HepG2 (cell line): ENCODE data around the gene OXLD1. TPM values are rescaled to one million over a fixed set of nuclear protein-coding genes. Genes with fewer than 3 reads are reported as not detected.

ENCODE experiments used
- ARID2 ChIP-seq: sonication (generic); formaldehyde crosslinking; IDR thresholded peaks from 2 replicates; pipeline ENCODE4 v1.8.1; 2022; ENCODE audit warnings: mild to moderate bottlenecking, missing genetic modification reagents, borderline replicate concordance
- FOXM1 ChIP-seq: sonication (generic); formaldehyde crosslinking; IDR thresholded peaks from 2 replicates; pipeline ENCODE4 v1.5.0; 2020; ENCODE audit warnings: missing genetic modification reagents
- FOXO1 ChIP-seq: sonication (generic); formaldehyde crosslinking; IDR thresholded peaks from 2 replicates; pipeline ENCODE4 v1.4.0; 2020; ENCODE audit warnings: missing genetic modification reagents
- JUN ChIP-seq: sonication (generic); formaldehyde crosslinking; IDR thresholded peaks from 2 replicates; pipeline ENCODE4 v1.4.0; 2020; ENCODE audit warnings: mild to moderate bottlenecking, missing genetic modification reagents
- MAFK ChIP-seq, 2 experiments: IDR thresholded peaks in 1 of 2; conservative IDR thresholded peaks in 1 of 2; 2 replicates each; pipeline ENCODE4 v1.6.1; 2011; ENCODE audit warnings: improper control_type of control experiment in 2 of 2, low read length in 2 of 2
- MIXL1 ChIP-seq: IDR thresholded peaks from 2 replicates; pipeline ENCODE4 v1.6.1; 2016
- PAWR ChIP-seq: sonication (generic); formaldehyde crosslinking; IDR thresholded peaks from 2 replicates; pipeline ENCODE4 v1.4.0; 2020; ENCODE audit warnings: missing genetic modification reagents, mild to moderate bottlenecking, borderline replicate concordance
- RAD51 ChIP-seq: fragments of 450-650 bp; IDR thresholded peaks from 2 replicates; pipeline ENCODE4 v1.6.1; 2016; ENCODE audit warnings: borderline replicate concordance
- RFX3 ChIP-seq: IDR thresholded peaks from 2 replicates; pipeline ENCODE4 v1.6.1; 2016; ENCODE audit warnings: missing biosample characterization, missing genetic modification reagents
- XRCC5 ChIP-seq: fragments of 200-400 bp; formaldehyde crosslinking; optimal IDR thresholded peaks from 2 replicates; pipeline ENCODE3; 2017; ENCODE audit warnings: mild to moderate bottlenecking, low read length
- ZEB1 ChIP-seq: IDR thresholded peaks from 2 replicates; pipeline ENCODE4 v1.6.1; 2012; ENCODE audit warnings: mild to moderate bottlenecking, low read depth, inconsistent platforms; ENCODE audit not compliant: insufficient replicate concordance
- ZFY ChIP-seq: sonication (generic); formaldehyde crosslinking; IDR thresholded peaks from 2 replicates; pipeline ENCODE4 v1.4.0; 2020; ENCODE audit warnings: missing genetic modification reagents
- ZNF558 ChIP-seq: sonication (generic); formaldehyde crosslinking; IDR thresholded peaks from 2 replicates; pipeline ENCODE4 v1.9.0; 2022; ENCODE audit warnings: mild to moderate bottlenecking, missing genetic modification reagents, borderline replicate concordance
- ZNF577 ChIP-seq: sonication (generic); formaldehyde crosslinking; IDR thresholded peaks from 2 replicates; pipeline ENCODE4 v1.4.0; 2020; ENCODE audit warnings: mild to moderate bottlenecking, low read depth, missing genetic modification reagents, borderline replicate concordance
- ZNF703 ChIP-seq: sonication (generic); formaldehyde crosslinking; IDR thresholded peaks from 2 replicates; pipeline ENCODE4 v1.5.1; 2020; ENCODE audit warnings: missing genetic modification reagents, mild to moderate bottlenecking, moderate library complexity, borderline replicate concordance
- polyA plus RNA-seq, 8 experiments: library from polyadenylated mRNA; depleted of rRNA in 3 of 8; stranded (reverse) in 7 of 8; unstranded in 1 of 8; fragments of >200 nt; fragmentation: Illumina TruSeq in 4 of 8; extraction: Trizol in 4 of 8; gene quantifications; 2 replicates each; pipeline versions ENCODE4 v1.2.1 to v1.2.3, GENCODE V29; 2011 to 2016; ENCODE audit warnings: low read depth in 4 of 8, missing spikeins in 1 of 8, mixed read lengths in 1 of 8; ENCODE audit not compliant: insufficient read depth in 1 of 8
- total RNA-seq, 5 experiments: library from RNA; depleted of rRNA; stranded (reverse); fragments of >200 nt; fragmentation: Illumina TruSeq; extraction: Trizol; gene quantifications; 2 replicates each; pipeline ENCODE4 v1.2.3, GENCODE V29; 2016; ENCODE audit warnings: low read depth in 1 of 5
- TF ChIP-seq, protein P1 (sequence below), 2 experiments: sonication (generic) in 1 of 2; formaldehyde crosslinking in 1 of 2; IDR thresholded peaks; 2 replicates each; pipeline versions ENCODE4 v1.4.0 to v1.6.1; 2018 to 2020; ENCODE audit warnings: missing genetic modification reagents in 2 of 2, borderline replicate concordance in 1 of 2, low read depth in 1 of 2, mild to moderate bottlenecking in 1 of 2, missing biosample characterization in 1 of 2
- TF ChIP-seq, protein P2 (sequence below): sonication (generic); formaldehyde crosslinking; IDR thresholded peaks from 2 replicates; pipeline ENCODE4 v1.4.0; 2020; ENCODE audit warnings: missing genetic modification reagents
- TF ChIP-seq, protein P3 (sequence below): sonication (generic); formaldehyde crosslinking; IDR thresholded peaks from 2 replicates; pipeline ENCODE4 v1.8.0; 2022; ENCODE audit warnings: missing genetic modification reagents, low read depth, mild to moderate bottlenecking, borderline replicate concordance
- TF ChIP-seq, protein P4 (sequence below): sonication (generic); formaldehyde crosslinking; IDR thresholded peaks from 2 replicates; pipeline ENCODE4 v1.5.0; 2020; ENCODE audit warnings: missing genetic modification reagents, mild to moderate bottlenecking, borderline replicate concordance
- TF ChIP-seq, protein P5 (sequence below): sonication (generic); formaldehyde crosslinking; IDR thresholded peaks from 2 replicates; pipeline ENCODE4 v1.8.0; 2022; ENCODE audit warnings: mild to moderate bottlenecking, missing genetic modification reagents, borderline replicate concordance
- TF ChIP-seq, protein P6 (sequence below): fragments of 450-650 bp; IDR thresholded peaks from 2 replicates; pipeline ENCODE4 v1.6.1; 2016

Gene OXLD1
- total and polyA plus RNA-seq, 2 of the 13 experiments (the other 11 are each of a cell fraction or from before 2014, with no cell fraction given), result 27.1 to 37.5 TPM

DNA sequence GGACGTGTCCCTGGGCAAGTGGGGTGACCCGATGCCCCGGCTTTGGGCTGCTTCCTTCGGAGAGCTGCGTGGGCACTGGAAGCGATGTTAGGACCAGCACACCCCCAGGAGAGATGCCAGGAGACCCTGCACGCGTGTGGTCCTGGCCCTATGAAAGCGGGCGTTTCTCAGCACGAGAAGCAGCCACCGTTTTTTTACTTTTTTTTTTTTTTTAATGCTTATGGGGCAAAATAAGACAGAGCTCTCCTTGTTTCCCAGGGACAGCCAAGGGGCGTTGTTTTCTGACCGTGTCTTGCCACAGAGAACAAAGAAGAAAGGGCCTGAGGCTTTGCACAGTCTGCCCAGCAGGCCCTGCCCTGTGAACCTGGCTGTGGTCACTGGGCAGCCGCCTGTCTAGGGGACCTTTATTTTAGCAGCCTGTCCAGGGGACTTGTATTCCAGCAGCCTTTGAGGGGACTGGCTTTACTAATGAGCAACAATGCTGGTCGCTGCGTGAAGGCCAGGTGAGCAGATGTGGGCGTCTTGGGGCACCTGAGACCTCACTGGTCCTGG is 46.7 kb upstream of the OXLD1 start (continued):
- TF ChIP-seq, protein P1, sequence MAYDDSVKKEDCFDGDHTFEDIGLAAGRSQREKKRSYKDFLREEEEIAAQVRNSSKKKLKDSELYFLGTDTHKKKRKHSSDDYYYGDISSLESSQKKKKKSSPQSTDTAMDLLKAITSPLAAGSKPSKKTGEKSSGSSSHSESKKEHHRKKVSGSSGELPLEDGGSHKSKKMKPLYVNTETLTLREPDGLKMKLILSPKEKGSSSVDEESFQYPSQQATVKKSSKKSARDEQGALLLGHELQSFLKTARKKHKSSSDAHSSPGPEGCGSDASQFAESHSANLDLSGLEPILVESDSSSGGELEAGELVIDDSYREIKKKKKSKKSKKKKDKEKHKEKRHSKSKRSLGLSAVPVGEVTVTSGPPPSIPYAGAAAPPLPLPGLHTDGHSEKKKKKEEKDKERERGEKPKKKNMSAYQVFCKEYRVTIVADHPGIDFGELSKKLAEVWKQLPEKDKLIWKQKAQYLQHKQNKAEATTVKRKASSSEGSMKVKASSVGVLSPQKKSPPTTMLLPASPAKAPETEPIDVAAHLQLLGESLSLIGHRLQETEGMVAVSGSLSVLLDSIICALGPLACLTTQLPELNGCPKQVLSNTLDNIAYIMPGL (CRISPR knock-in tag; IDR thresholded peaks at IDR 0.05; ENCODE audit: borderline replicate concordance in 1 of 2, low read depth in 1 of 2), result no peak
- TF ChIP-seq ZNF703 (no peak), PAWR (CRISPR knock-in tag) (no peak), XRCC5 (peak; percentile 13), JUN (CRISPR knock-in tag) (no peak), FOXM1 (no peak), ARID2 (CRISPR knock-in tag) (no peak), RFX3 (CRISPR knock-in tag) (no peak), MIXL1 (CRISPR knock-in tag) (0 out of 2 replicates have a peak, but pooled peaks have one; percentile 5), ZNF577 (CRISPR knock-in tag) (no peak), FOXO1 (CRISPR knock-in tag) (0 out of 2 replicates have a peak, but pooled peaks have one; percentile 9), ZNF558 (no peak), RAD51 (no peak), ZEB1 (peak; percentile 34), MAFK (conservative IDR thresholded peaks at IDR 0.05 in 1 of 2, IDR thresholded peaks at IDR 0.05 in 1 of 2; ENCODE audit: low read length in 2 of 2) (peak; percentile 35 to 38; a peak in 2 of 4 replicates), ZFY (CRISPR knock-in tag) (no peak)
- TF ChIP-seq, protein P2, sequence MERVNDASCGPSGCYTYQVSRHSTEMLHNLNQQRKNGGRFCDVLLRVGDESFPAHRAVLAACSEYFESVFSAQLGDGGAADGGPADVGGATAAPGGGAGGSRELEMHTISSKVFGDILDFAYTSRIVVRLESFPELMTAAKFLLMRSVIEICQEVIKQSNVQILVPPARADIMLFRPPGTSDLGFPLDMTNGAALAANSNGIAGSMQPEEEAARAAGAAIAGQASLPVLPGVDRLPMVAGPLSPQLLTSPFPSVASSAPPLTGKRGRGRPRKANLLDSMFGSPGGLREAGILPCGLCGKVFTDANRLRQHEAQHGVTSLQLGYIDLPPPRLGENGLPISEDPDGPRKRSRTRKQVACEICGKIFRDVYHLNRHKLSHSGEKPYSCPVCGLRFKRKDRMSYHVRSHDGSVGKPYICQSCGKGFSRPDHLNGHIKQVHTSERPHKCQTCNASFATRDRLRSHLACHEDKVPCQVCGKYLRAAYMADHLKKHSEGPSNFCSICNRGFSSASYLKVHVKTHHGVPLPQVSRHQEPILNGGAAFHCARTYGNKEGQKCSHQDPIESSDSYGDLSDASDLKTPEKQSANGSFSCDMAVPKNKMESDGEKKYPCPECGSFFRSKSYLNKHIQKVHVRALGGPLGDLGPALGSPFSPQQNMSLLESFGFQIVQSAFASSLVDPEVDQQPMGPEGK (CRISPR knock-in tag), result peak; percentile 12; the same call in 1 of the 2 replicates
- TF ChIP-seq, protein P3, sequence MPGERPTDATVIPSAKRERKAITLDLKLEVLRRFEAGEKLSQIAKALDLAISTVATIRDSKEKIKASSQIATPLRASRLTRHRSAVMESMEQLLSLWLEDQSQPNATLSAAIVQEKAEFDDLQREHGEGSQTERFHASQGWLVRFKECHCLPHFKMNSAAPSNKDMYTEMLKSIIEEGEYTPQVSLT, result no peak
- TF ChIP-seq, protein P4, sequence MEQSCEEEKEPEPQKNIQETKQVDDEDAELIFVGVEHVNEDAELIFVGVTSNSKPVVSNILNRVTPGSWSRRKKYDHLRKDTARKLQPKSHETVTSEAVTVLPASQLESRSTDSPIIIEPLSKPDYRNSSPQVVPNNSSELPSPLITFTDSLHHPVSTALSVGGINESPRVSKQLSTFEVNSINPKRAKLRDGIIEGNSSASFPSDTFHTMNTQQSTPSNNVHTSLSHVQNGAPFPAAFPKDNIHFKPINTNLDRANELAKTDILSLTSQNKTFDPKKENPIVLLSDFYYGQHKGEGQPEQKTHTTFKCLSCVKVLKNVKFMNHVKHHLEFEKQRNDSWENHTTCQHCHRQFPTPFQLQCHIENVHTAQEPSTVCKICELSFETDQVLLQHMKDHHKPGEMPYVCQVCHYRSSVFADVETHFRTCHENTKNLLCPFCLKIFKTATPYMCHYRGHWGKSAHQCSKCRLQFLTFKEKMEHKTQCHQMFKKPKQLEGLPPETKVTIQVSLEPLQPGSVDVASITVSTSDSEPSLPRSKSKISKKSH, result 0 out of 2 replicates have a peak, but pooled peaks have one; percentile 4
- TF ChIP-seq, protein P5, sequence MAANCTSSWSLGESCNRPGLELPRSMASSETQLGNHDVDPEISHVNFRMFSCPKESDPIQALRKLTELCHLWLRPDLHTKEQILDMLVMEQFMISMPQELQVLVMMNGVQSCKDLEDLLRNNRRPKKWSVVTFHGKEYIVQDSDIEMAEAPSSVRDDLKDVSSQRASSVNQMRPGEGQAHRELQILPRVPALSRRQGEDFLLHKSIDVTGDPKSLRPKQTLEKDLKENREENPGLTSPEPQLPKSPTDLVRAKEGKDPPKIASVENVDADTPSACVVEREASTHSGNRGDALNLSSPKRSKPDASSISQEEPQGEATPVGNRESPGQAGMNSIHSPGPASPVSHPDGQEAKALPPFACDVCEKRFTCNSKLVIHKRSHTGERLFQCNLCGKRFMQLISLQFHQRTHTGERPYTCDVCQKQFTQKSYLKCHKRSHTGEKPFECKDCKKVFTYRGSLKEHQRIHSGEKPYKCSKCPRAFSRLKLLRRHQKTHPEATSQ (CRISPR knock-in tag), result 0 out of 2 replicates have a peak, but pooled peaks have one; percentile 44
- TF ChIP-seq, protein P6, sequence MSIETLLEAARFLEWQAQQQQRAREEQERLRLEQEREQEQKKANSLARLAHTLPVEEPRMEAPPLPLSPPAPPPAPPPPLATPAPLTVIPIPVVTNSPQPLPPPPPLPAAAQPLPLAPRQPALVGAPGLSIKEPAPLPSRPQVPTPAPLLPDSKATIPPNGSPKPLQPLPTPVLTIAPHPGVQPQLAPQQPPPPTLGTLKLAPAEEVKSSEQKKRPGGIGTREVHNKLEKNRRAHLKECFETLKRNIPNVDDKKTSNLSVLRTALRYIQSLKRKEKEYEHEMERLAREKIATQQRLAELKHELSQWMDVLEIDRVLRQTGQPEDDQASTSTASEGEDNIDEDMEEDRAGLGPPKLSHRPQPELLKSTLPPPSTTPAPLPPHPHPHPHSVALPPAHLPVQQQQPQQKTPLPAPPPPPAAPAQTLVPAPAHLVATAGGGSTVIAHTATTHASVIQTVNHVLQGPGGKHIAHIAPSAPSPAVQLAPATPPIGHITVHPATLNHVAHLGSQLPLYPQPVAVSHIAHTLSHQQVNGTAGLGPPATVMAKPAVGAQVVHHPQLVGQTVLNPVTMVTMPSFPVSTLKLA, result no peak
